Left lung (tissue), 10 donors: ENCODE data around the gene SPEF1. TPM values are rescaled to one million over a fixed set of nuclear protein-coding genes. Genes with fewer than 3 reads are reported as not detected.
A peak's percentile ranks its signal among the peaks of the same experiment; 100 is the strongest.

ENCODE experiments used
- ATAC-seq: fragments of 200-7000 bp; cut with Tn5 transposase; one replicate; pipeline ENCODE4 v1.9.1; 2020; ENCODE audit warnings: moderate library complexity
- DNase-seq, 4 donors: peaks; one replicate each; pipeline ENCODE4 v3.0.0-alpha.2; 2013 to 2020
- H3K27ac ChIP-seq, 2 donors: fragments of 200-600 bp; sonication (generic) in 1 of 2; one replicate each; pipeline versions ENCODE4 v1.5.0 to v1.8.0; 2020 to 2021
- H3K27me3 ChIP-seq, 2 donors: fragments of 200-600 bp; sonication (generic) in 1 of 2; one replicate each; pipeline versions ENCODE4 v1.5.0 to v1.8.0; 2020 to 2021
- H3K36me3 ChIP-seq, 2 donors: fragments of 200-600 bp; sonication (generic) in 1 of 2; one replicate each; pipeline versions ENCODE4 v1.5.0 to v1.8.0; 2020 to 2021
- H3K4me1 ChIP-seq, 2 donors: fragments of 200-600 bp; one replicate each; pipeline ENCODE4 v1.8.0; 2021
- H3K4me3 ChIP-seq, 2 donors: fragments of 200-600 bp; sonication (generic) in 1 of 2; one replicate each; pipeline versions ENCODE4 v1.5.0 to v1.8.0; 2020 to 2021; ENCODE audit warnings: mild to moderate bottlenecking in 1 of 2
- H3K9me3 ChIP-seq, 2 donors: fragments of 200-600 bp; sonication (generic) in 1 of 2; one replicate each; pipeline versions ENCODE4 v1.5.0 to v1.8.0; 2020 to 2021
- CTCF ChIP-seq, 2 donors: fragments of 200-600 bp; sonication (generic) in 1 of 2; IDR thresholded peaks; one replicate each; pipeline versions ENCODE4 v1.5.0 to v1.8.0; 2021; ENCODE audit warnings: antibody characterized with exemption in 2 of 2
- intact Hi-C, 2 donors: fragments of 100-400 bp; cut with DNase I; formaldehyde crosslinking; loops; one replicate each; pipeline versions ENCODE4 v1.11.2 to v1.14.2; 2022
- polyA plus RNA-seq, 6 donors: library from polyadenylated mRNA; unstranded; fragments of 120-200 nt; gene quantifications; one replicate each; pipeline ENCODE4 v1.2.1, GENCODE V29; 2013; ENCODE audit not compliant: insufficient read length in 6 of 6
- total RNA-seq, 2 donors: library from RNA; stranded (reverse); fragmentation: NEBNext Ultra II Directional; extraction: Animal tissue kit (Norgen Biotek cat#: 25700); gene quantifications; one replicate each; pipeline ENCODE4 v1.2.1, GENCODE V29; 2021
- donor health status: DM: no; HTN: yes; CAD: no.
- donor health status: DM: no; HTN: no; CAD: no.

The SPEF1 gene
- total and polyA plus RNA-seq, 8 donors = 0.26 to 4.0 (median 1.9) TPM

- H3K27me3 ChIP-seq = no peaks in the 10 kb centered on the region
- peak overlapping the region; percentile 97 to 100 for H3K27ac ChIP-seq
- no peaks in the 10 kb centered on the region for H3K9me3 ChIP-seq
- H3K36me3 ChIP-seq = peaks cover 0 to 24% of the 10 kb centered on the region in 2 donors
- DNase-seq = no peak
- peak overlapping the region; percentile 55 to 61 for H3K4me3 ChIP-seq
- TF ChIP-seq CTCF (IDR thresholded peaks at IDR 0.05) = no peak
- peaks cover 14 to 43% of the 10 kb centered on the region in 2 donors for H3K4me1 ChIP-seq
- intact Hi-C loops = loop anchor here in 1 of 2 donors (5.0 kb wide), 1 partner anchor 37 kb away; the partner anchor contains the start of gene SPEF1
- ATAC-seq = no peak
Measured at GRCh38 chr20:3819411-3820047, 38.3 kb upstream of the SPEF1 start.

- peak; percentile 59 to 70 for TF ChIP-seq CTCF (IDR thresholded peaks at IDR 0.05)
- Histone ChIP-seq H3K36me3 (peaks cover 0 to 14% of the 10 kb centered on the region in 2 donors), H3K4me1 (peaks cover 14 to 53% of the 10 kb centered on the region in 2 donors), H3K27me3 (no peaks in the 10 kb centered on the region), H3K4me3 (no peak overlapping the region), H3K27ac (peak overlapping the region; percentile 54 to 58), H3K9me3 (no peaks in the 10 kb centered on the region)
- ATAC-seq (peak; percentile 51), DNase-seq (peak in 3 of 4 donors; percentile 51 to 80 (median 78))
- intact Hi-C loops = loop anchor here in 1 of 2 donors (5.0 kb wide), 1 partner anchor 36 kb away; the partner anchor contains the start of gene SPEF1
Measured at GRCh38 chr20:3818155-3819151, 37.2 kb upstream of the SPEF1 start.

GRCh38 chr20:3815703-3816315 lies 34.6 kb upstream of the SPEF1 start:
- ATAC-seq = no peak
- Histone ChIP-seq H3K27ac (no peak overlapping the region), H3K9me3 (no peaks in the 10 kb centered on the region), H3K36me3 (no peaks in the 10 kb centered on the region), H3K4me3 (no peak overlapping the region), H3K4me1 (peaks cover 28 to 69% of the 10 kb centered on the region in 2 donors), H3K27me3 (no peaks in the 10 kb centered on the region)
- intact Hi-C loops = loop anchor here in 1 of 2 donors (5.0 kb wide), 1 partner anchor 34 kb away; the partner anchor contains the start of gene SPEF1
- no peak for DNase-seq
- TF ChIP-seq CTCF (IDR thresholded peaks at IDR 0.05) = no peak

- no peak overlapping the region for H3K4me3 ChIP-seq
- ATAC-seq (no peak), DNase-seq (no peak)
- no peaks in the 10 kb centered on the region for H3K9me3 ChIP-seq
- no peak for TF ChIP-seq CTCF (IDR thresholded peaks at IDR 0.05)
- intact Hi-C loops = loop anchor here in 1 of 2 donors (5.0 kb wide), 1 partner anchor 33 kb away; the partner anchor contains the start of gene SPEF1
- no peak overlapping the region for H3K27ac ChIP-seq
- H3K27me3 ChIP-seq = no peaks in the 10 kb centered on the region
- peaks cover 33 to 76% of the 10 kb centered on the region in 2 donors for H3K4me1 ChIP-seq
- no peaks in the 10 kb centered on the region for H3K36me3 ChIP-seq
Measured at GRCh38 chr20:3814928-3815495, 33.8 kb upstream of the SPEF1 start.
